OCI-LY3 (cell line): ENCODE measurements around the gene MZF1.

Experiments used
- EZH2phosphoT487 ChIP-seq: fragments of 200-600 bp; shearing (Covaris generic); IDR thresholded peaks from 2 replicates; pipeline ENCODE4 v1.6.1; 2018; ENCODE audit warnings: antibody characterized with exemption, mixed run types, low read depth
- TF ChIP-seq, protein P1 (sequence below): fragments of 200-600, 300-600 bp; sonication (generic); IDR thresholded peaks from 2 replicates; pipeline ENCODE4 v1.5.1; 2014; ENCODE audit warnings: antibody characterized with exemption, low read length, low read depth

DNA sequence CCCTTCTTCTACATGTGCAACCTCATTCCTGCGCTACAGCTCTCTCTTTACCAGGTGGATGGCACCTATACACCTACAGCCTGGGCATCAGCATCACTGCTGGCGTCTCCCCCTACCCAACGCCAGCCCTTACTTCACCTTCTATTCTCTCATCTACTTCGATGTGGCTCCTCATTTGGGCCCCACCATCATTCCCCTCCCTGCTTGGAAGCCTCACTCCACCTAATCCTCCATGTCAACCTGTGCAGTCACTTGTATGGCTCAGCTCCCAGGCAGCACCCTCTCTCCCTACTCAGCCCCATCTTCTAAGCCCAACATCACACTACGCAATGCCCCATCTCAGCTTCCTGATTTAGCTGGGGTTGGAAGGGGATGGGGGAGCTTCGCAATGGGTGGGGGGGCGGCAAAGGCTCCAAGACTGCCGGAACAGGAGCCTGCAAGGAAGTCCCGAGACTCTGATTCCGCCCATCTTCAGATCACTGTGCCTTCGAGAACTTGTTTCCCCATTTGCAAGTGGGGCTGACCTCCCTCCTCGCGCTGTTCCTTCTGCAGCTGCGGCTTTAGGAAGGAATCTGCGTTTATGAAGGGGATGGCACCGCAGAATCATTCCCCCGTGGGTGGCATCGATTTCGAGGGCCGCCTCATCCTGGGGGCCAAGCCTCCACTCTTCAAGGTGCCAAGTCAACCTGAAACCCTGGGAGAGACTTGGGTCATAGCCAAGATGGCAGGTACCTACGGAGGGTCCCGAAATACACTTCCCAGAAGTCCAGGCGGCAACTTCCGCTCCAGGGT, 913 bp downstream of the MZF1 start:
- TF ChIP-seq, protein P1, sequence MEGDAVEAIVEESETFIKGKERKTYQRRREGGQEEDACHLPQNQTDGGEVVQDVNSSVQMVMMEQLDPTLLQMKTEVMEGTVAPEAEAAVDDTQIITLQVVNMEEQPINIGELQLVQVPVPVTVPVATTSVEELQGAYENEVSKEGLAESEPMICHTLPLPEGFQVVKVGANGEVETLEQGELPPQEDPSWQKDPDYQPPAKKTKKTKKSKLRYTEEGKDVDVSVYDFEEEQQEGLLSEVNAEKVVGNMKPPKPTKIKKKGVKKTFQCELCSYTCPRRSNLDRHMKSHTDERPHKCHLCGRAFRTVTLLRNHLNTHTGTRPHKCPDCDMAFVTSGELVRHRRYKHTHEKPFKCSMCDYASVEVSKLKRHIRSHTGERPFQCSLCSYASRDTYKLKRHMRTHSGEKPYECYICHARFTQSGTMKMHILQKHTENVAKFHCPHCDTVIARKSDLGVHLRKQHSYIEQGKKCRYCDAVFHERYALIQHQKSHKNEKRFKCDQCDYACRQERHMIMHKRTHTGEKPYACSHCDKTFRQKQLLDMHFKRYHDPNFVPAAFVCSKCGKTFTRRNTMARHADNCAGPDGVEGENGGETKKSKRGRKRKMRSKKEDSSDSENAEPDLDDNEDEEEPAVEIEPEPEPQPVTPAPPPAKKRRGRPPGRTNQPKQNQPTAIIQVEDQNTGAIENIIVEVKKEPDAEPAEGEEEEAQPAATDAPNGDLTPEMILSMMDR: no peak
- TF ChIP-seq EZH2phosphoT487: no peak
